Measurements from ENCODE around the gene CCT8.

DNA sequence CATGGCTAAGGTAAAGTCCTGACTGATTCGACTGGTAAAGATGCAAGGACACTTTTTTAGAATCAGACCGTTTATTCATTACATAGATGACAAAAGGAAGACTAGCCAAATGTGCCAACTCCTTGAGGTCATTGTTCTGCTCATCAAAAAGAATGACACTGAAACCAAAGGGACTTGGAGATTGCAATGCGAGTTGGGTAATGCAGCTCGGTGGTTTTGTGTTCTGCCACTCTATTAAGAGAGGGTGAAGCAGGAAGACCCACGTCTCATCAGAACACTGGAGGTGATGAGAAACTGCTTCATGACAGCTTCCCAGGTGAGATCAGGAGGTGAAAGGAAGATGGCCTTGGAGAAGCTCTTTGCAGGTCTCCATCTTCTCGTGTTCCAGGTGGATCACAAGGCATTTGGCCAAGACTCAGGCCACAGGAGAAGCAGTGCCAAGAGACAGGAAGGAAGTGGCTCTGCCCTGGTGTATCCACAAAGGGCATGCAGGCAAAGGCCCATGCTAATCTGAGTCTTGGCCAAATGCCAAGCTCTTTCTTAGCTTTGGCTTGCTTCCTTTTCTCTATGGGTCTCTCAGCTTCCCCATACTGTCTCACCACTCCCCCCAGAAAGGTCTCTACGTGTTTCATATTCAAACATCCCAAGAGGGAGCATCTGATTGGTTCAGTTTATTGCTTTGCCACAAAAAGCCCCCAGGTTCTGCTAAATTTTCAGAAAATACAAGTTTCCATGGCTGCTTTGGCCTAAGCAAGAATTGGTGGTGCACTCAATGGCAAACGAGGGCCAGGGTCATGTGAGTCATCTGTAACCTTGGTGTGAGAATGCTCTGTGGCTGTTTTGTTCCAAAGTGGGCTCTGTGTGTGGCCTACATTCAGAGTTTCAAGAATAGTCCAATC is 5.7 kb upstream of the CCT8 start:
- TF ChIP-seq POLR2A (IDR thresholded peaks at IDR 0.05; ENCODE audit: low read length) (no peak), GATA1 (IDR thresholded peaks at IDR 0.05; ENCODE audit: low read depth, low read length) (no peak)

All from erythroblast (primary cell).